Esophagus mucosa (tissue), 1 donor: Measurements from ENCODE around the gene WBP4. TPM values are rescaled to one million over a fixed set of nuclear protein-coding genes. Genes with fewer than 3 reads are reported as not detected.

Experiments
- ATAC-seq: fragments of 200-7000 bp; cut with Tn5 transposase; one replicate; pipeline ENCODE4 v1.9.1; 2020
- total RNA-seq: library from RNA; stranded (reverse); gene quantifications from one replicate; pipeline ENCODE4 v1.2.4, GENCODE V29; 2023
- donor health status: DM: yes; HTN: yes; CAD: no.

The WBP4 gene
- total RNA-seq, 1 donor from 2014 or later: 5.3 TPM

GRCh38 chr13:41049480-41050440 is 11.5 kb upstream of the WBP4 start:
- peak; percentile 55 for ATAC-seq

- peak; percentile 43 for ATAC-seq
Observed at GRCh38 chr13:41052441-41052840, 8.9 kb upstream of the WBP4 start.

- peak; percentile 17 for ATAC-seq
Observed at GRCh38 chr13:41053384-41053826, 7.9 kb upstream of the WBP4 start.

- ATAC-seq: peak; percentile 50
Observed at GRCh38 chr13:41054212-41054877, 7.0 kb upstream of the WBP4 start.

GRCh38 chr13:41054919-41055619 is 6.2 kb upstream of the WBP4 start:
- ATAC-seq: no peak

DNA sequence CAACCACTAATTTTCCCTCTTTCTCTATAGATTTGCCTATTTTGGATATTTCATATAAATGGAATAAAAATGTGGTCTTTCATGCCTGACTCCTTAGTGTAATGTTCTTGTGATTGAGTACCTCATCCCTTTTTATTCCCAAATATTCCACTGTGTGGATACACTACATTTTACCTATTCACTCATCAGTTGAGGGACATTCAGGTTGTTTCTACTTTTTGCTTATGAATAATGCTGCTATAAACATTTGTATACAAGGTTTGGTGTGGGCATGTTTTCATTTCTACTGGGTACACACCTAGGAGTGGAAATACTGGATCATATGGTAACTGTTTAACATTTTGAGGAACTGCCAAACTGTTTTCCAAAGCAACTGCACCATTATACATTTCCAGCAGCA is 5.1 kb upstream of the WBP4 start:
- no peak for ATAC-seq

GRCh38 chr13:41056826-41057711 is 4.2 kb upstream of the WBP4 start:
- no peak for ATAC-seq

DNA sequence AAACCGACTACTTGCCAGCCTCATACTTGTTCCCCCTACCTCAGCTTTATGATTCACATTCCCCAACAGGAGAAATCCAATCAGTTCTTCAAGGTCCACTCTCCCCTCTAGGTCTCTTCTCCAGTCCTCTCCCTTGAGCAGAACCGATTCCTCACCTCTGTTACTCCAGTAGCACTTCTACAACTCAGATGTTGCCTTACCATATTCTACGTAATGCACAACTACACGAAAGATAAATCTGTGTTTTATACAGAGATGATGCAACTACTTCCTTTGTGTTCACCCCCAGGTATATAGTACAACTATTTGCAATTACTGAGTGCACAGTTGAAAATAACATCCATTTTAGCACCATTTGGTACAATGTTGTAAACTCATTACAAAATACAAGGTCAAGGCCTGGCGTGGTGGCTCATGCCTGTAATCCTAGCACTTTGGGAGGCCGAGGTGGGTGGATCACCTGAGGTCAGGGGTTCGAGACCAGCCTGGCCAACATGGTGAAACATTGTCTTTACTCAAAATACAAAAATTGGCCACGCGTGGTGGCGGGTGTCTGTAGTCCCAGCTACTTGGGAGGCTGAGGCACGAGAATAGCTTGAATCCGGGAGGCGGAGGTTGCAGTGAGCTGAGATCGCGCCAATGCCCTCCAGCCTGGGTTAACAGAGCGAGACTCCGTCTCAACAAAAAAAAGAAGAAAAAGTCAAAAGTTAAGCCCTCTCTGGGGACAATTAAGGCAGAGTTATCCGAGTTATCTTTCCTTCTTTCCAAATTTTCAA is 2.8 kb upstream of the WBP4 start:
- ATAC-seq: no peak

DNA sequence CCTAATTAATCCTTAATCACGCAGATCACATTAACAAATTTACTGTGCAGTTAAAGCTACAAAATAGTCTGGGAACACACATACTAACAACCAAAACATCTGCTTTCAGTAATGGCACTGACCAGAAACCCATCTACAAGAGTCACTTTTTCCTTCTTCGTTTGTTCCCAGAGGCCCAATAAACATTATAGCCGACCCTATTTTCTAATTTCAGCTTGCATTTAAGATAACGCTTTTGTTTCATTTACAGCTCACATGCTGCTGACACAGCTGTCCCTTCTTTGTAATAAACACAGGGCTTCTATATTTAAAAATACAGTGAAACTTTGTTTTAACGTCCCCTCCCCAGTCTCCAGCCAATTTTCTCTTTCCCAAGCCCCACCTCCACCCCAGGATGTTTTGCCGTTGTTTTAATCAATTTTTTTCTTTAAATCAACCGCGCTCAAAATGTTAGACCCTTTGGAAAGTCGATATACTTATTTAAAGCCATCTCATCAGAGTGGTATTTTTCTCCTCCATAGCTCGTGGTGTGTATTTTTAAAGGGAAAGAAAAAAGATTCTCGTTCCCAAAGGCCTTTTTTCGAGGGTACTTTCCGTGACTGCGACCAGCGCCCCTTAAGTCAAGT is 1.7 kb upstream of the WBP4 start:
- ATAC-seq: no peak

- ATAC-seq: peak; percentile 46
Observed at GRCh38 chr13:41060082-41060723, 1.1 kb upstream of the WBP4 start.

DNA sequence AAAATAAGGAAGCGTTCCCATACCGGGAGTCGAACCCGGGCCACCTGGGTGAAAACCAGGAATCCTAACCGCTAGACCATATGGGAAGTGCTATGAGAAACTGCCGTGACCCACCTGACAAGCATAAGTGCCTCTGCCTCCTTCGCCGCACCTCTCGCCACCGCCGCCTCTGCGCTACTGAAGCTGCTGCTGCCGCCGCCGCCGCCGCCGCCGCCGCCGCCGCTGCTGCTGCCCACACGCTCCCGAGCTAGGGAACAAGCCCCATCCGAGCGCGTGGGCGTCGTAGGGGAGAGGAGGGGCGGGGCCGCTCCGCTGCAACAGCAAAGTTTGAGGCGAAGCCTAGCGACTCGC is 610 bp upstream of the WBP4 start:
- ATAC-seq: peak; percentile 62

- ATAC-seq: peak; percentile 54
Observed at GRCh38 chr13:41061914-41062837, 867 bp downstream of the WBP4 start.

GRCh38 chr13:41064493-41064892 is 3.2 kb downstream of the WBP4 start:
- no peak for ATAC-seq

DNA sequence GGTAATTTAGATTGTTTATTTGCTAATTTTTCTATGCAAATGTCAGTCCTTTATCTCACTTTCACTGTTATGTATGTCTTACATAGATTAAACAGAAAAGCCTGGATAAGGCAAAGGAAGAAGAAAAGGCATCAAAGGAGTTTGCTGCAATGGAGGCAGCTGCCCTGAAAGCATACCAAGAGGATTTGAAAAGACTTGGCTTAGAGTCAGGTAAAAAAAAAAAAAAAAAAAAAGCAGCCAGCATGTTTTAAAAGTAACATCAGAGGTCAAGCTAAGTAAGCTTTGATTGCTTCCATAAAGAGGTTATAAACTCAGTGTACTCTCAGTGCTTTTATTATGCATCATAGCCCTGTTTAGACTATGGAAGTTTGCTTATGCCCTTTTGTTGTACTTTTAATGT is 3.8 kb downstream of the WBP4 start:
- ATAC-seq: no peak

- ATAC-seq: no peak
Observed at GRCh38 chr13:41074523-41074922, 13.2 kb downstream of the WBP4 start.

- ATAC-seq: no peak
Observed at GRCh38 chr13:41075034-41075433, 13.7 kb downstream of the WBP4 start.

GRCh38 chr13:41075485-41075884 is 14.2 kb downstream of the WBP4 start:
- no peak for ATAC-seq

DNA sequence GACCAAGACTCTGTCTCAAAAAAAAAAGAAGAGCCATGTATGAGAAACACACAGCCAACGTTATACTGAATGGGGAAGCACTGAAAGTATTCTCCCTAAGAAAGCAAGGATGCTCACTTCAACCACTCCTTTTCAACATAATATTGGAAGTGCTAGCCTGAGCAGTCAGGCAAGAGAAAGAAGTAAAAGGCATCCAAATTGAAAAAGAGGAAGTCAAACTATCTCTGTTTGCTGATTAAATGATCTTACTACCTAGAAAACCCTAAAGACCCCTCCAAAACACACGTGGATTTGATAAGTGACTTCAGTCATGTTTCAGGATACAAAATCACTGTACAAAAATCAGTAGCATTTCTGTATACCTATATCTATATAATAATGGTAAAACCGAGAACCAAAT is 16.2 kb downstream of the WBP4 start:
- no peak for ATAC-seq

GRCh38 chr13:41079725-41080124 is 18.4 kb downstream of the WBP4 start:
- no peak for ATAC-seq
